Astrocyte (in vitro differentiated cells and primary cell): ENCODE data around the gene MIPOL1. TPM values are rescaled to one million over a fixed set of nuclear protein-coding genes. Genes with fewer than 3 reads are reported as not detected.

Experiments
- DNase-seq: peaks from one replicate; pipeline ENCODE4 v3.0.0-alpha.2; 2010; ENCODE audit warnings: low read depth
- FAIRE-seq: peaks from 2 replicates; lab custom pipeline; 2011; peaks lifted over from hg19 to GRCh38; lab: Jason Lieb, UNC
- H2AFZ ChIP-seq: 2 replicates; pipeline ENCODE4 v1.6.0; 2012; ENCODE audit warnings: low read depth, low read length, inconsistent platforms
- H3K27ac ChIP-seq: 2 replicates; pipeline ENCODE4 v1.5.1; 2011; ENCODE audit warnings: low read depth, low read length, inconsistent platforms
- H3K27me3 ChIP-seq: 2 replicates; pipeline ENCODE4 v1.6.0; 2011; ENCODE audit warnings: low read length, inconsistent platforms; ENCODE audit not compliant: insufficient read depth
- H3K36me3 ChIP-seq: 2 replicates; pipeline ENCODE4 v1.5.1; 2011; ENCODE audit warnings: low read length, inconsistent platforms; ENCODE audit not compliant: insufficient read depth
- H3K4me1 ChIP-seq: 2 replicates; pipeline ENCODE4 v1.5.1; 2011; ENCODE audit warnings: low read length, inconsistent platforms; ENCODE audit not compliant: insufficient read depth
- H3K4me2 ChIP-seq: 2 replicates; pipeline ENCODE4 v1.6.0; 2012; ENCODE audit warnings: low read length, inconsistent platforms
- H3K4me3 ChIP-seq: 2 replicates; pipeline ENCODE4 v1.5.1; 2011; ENCODE audit warnings: low read depth, mild to moderate bottlenecking, low read length, inconsistent platforms; ENCODE audit not compliant: insufficient read depth
- H3K79me2 ChIP-seq: 2 replicates; pipeline ENCODE4 v1.6.0; 2012; ENCODE audit warnings: mild to moderate bottlenecking, low read length, inconsistent platforms; ENCODE audit not compliant: insufficient read depth
- H3K9ac ChIP-seq: 2 replicates; pipeline ENCODE4 v1.6.0; 2012; ENCODE audit warnings: mild to moderate bottlenecking, low read length, inconsistent platforms
- H3K9me3 ChIP-seq: 2 replicates; pipeline ENCODE4 v1.5.1; 2012; ENCODE audit warnings: low read depth, mild to moderate bottlenecking, low read length, inconsistent platforms; ENCODE audit not compliant: insufficient read depth
- H4K20me1 ChIP-seq: 2 replicates; pipeline ENCODE4 v1.6.0; 2012; ENCODE audit warnings: low read length, inconsistent platforms; ENCODE audit not compliant: insufficient read depth
- H3K27ac Mint-ChIP-seq: one replicate; pipeline ENCODE4 v1.8.0; 2021; ENCODE audit warnings: mild to moderate bottlenecking, mixed read lengths; ENCODE audit not compliant: unreplicated experiment
- H3K27me3 Mint-ChIP-seq: one replicate; pipeline ENCODE4 v1.8.0; 2021; ENCODE audit warnings: low read depth, mixed read lengths; ENCODE audit not compliant: unreplicated experiment
- H3K36me3 Mint-ChIP-seq: one replicate; pipeline ENCODE4 v1.8.0; 2021; ENCODE audit warnings: low read depth, mixed read lengths; ENCODE audit not compliant: unreplicated experiment
- H3K4me1 Mint-ChIP-seq: one replicate; pipeline ENCODE4 v1.8.0; 2021; ENCODE audit warnings: low read depth, mixed read lengths; ENCODE audit not compliant: unreplicated experiment
- H3K4me3 Mint-ChIP-seq: one replicate; pipeline ENCODE4 v1.8.0; 2021; ENCODE audit warnings: mild to moderate bottlenecking, moderate library complexity, mixed read lengths; ENCODE audit not compliant: unreplicated experiment
- H3K9me3 Mint-ChIP-seq: one replicate; pipeline ENCODE4 v1.8.0; 2021; ENCODE audit warnings: mild to moderate bottlenecking, mixed read lengths; ENCODE audit not compliant: unreplicated experiment
- CTCF ChIP-seq: IDR thresholded peaks from 2 replicates; pipeline ENCODE4 v1.5.1; 2011; ENCODE audit warnings: low read depth, mild to moderate bottlenecking, inconsistent platforms, low read length, moderate library complexity; ENCODE audit not compliant: insufficient read depth
- EZH2 ChIP-seq: IDR thresholded peaks from 2 replicates; pipeline ENCODE4 v1.6.1; 2012; ENCODE audit warnings: mild to moderate bottlenecking, low read length, inconsistent platforms; ENCODE audit not compliant: insufficient read depth
- total RNA-seq: library from RNA; stranded (reverse); gene quantifications from 2 replicates; pipeline ENCODE4 v1.2.1, GENCODE V29; 2021

Gene MIPOL1
- total RNA-seq, 1 donor from 2014 or later, result 15.7 TPM

GRCh38 chr14:37237094-37237493, 39.4 kb downstream of the MIPOL1 start:
- Mint-ChIP-seq H3K9me3 (no peaks in the 10 kb centered on the region), H3K27me3 (no peaks in the 10 kb centered on the region), H3K27ac (no peak overlapping the region), H3K36me3 (peaks cover 5% of the 10 kb centered on the region), H3K4me3 (no peak overlapping the region), H3K4me1 (no peaks in the 10 kb centered on the region)
- Histone ChIP-seq H3K4me1 (no peaks in the 10 kb centered on the region), H3K27me3 (no peaks in the 10 kb centered on the region), H3K27ac (no peak overlapping the region), H3K36me3 (no peaks in the 10 kb centered on the region), H3K9me3 (no peaks in the 10 kb centered on the region), H2AFZ (no peak overlapping the region), H4K20me1 (peaks cover 5% of the 10 kb centered on the region), H3K79me2 (no peaks in the 10 kb centered on the region), H3K9ac (no peak overlapping the region), H3K4me2 (no peak overlapping the region), H3K4me3 (no peak overlapping the region)
- FAIRE-seq (no peak), DNase-seq (no peak)
- no peak for TF ChIP-seq CTCF
- TF ChIP-seq EZH2, result no peak

- DNase-seq, result no peak
- Mint-ChIP-seq H3K9me3 (no peaks in the 10 kb centered on the region), H3K36me3 (peaks cover 5% of the 10 kb centered on the region), H3K27ac (no peak overlapping the region), H3K27me3 (no peaks in the 10 kb centered on the region), H3K4me1 (no peaks in the 10 kb centered on the region), H3K4me3 (no peak overlapping the region)
- Histone ChIP-seq H2AFZ (no peak overlapping the region), H3K4me3 (no peak overlapping the region), H4K20me1 (peaks cover 5% of the 10 kb centered on the region), H3K36me3 (no peaks in the 10 kb centered on the region), H3K9me3 (no peaks in the 10 kb centered on the region), H3K4me1 (no peaks in the 10 kb centered on the region), H3K9ac (no peak overlapping the region), H3K27me3 (no peaks in the 10 kb centered on the region), H3K79me2 (no peaks in the 10 kb centered on the region), H3K27ac (no peak overlapping the region), H3K4me2 (no peak overlapping the region)
- FAIRE-seq, result no peak
- TF ChIP-seq EZH2 (no peak), CTCF (no peak)
These were observed 40.0 kb downstream of the MIPOL1 start for GRCh38 chr14:37237735-37238200.

GRCh38 chr14:37241198-37241597, 43.5 kb downstream of the MIPOL1 start:
- TF ChIP-seq CTCF, result no peak
- peaks cover 5% of the 10 kb centered on the region for H4K20me1 ChIP-seq
- H3K36me3 Mint-ChIP-seq, result peaks cover 2% of the 10 kb centered on the region
- no peaks in the 10 kb centered on the region for H3K4me1 ChIP-seq
- no peaks in the 10 kb centered on the region for H3K9me3 ChIP-seq
- DNase-seq (no peak), FAIRE-seq (no peak)
- H2AFZ ChIP-seq, result no peak overlapping the region
- no peaks in the 10 kb centered on the region for H3K9me3 Mint-ChIP-seq
- H3K9ac ChIP-seq, result no peak overlapping the region
- H3K4me2 ChIP-seq, result no peak overlapping the region
- H3K27me3 ChIP-seq, result no peaks in the 10 kb centered on the region
- no peak overlapping the region for H3K4me3 ChIP-seq
- H3K79me2 ChIP-seq, result no peaks in the 10 kb centered on the region
- H3K27ac ChIP-seq, result no peak overlapping the region
- no peaks in the 10 kb centered on the region for H3K27me3 Mint-ChIP-seq
- H3K27ac Mint-ChIP-seq, result no peak overlapping the region
- no peaks in the 10 kb centered on the region for H3K36me3 ChIP-seq
- no peaks in the 10 kb centered on the region for H3K4me1 Mint-ChIP-seq
- H3K4me3 Mint-ChIP-seq, result no peak overlapping the region
